ENCODE results near the gene MTREX.

- no peak for TF ChIP-seq CTCF (IDR thresholded peaks at IDR 0.05)
- TF ChIP-seq POLR2A (IDR thresholded peaks at IDR 0.05): no peak
These were observed 35.3 kb downstream of the MTREX start for GRCh38 chr5:55343107-55343506.

Measured in Peyer's patch (tissue), 4 donors.